ENCODE measurements around the gene PTPRN2.

The PTPRN2 gene

GRCh38 chr7:158108646-158109293 lies 478.9 kb downstream of the PTPRN2 start:
- Histone ChIP-seq H3K9ac (ENCODE audit: low read length) (no peak overlapping the region), H3K9me3 (ENCODE audit: control insufficient read depth, low read length) (no peaks in the 10 kb centered on the region), H3K4me3 (ENCODE audit: low read length) (no peak overlapping the region)

DNA sequence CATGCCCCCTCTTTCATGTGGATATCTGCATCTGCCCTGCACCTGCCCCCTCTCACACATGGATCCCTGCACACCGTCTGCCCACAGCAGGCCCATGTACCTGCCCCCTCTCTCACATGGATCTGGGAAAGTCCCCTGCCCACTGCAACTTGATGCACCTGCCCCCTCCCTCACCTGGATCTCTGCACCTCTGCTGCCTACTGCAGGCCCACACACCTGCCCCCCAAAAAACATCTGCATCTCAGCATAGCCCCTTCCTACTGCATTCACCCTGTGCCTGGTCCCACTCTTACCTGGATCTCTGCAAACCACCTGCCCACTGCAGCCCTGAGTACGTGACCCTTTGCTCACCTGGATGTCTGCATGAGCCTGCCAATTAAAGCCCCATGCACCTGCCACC lies 479.8 kb downstream of the PTPRN2 start:
- Histone ChIP-seq H3K4me3 (ENCODE audit: low read length) (no peak overlapping the region), H3K36me3 (ENCODE audit: control insufficient read depth, insufficient read depth, low read length) (no peaks in the 10 kb centered on the region), H3K27me3 (ENCODE audit: control insufficient read depth, insufficient read depth, low read length) (no peaks in the 10 kb centered on the region), H3K9me3 (ENCODE audit: control insufficient read depth, low read length) (no peaks in the 10 kb centered on the region), H3K4me1 (ENCODE audit: control insufficient read depth, insufficient read depth, low read length) (no peaks in the 10 kb centered on the region), H3K9ac (ENCODE audit: low read length) (no peak overlapping the region)

More at GRCh38 chr7:158108646-158109293, 478.9 kb downstream of the PTPRN2 start:
- Histone ChIP-seq H3K27me3 (ENCODE audit: control insufficient read depth, insufficient read depth, low read length) (no peaks in the 10 kb centered on the region), H3K4me1 (ENCODE audit: control insufficient read depth, insufficient read depth, low read length) (no peaks in the 10 kb centered on the region), H3K36me3 (ENCODE audit: control insufficient read depth, insufficient read depth, low read length) (no peaks in the 10 kb centered on the region)

DNA sequence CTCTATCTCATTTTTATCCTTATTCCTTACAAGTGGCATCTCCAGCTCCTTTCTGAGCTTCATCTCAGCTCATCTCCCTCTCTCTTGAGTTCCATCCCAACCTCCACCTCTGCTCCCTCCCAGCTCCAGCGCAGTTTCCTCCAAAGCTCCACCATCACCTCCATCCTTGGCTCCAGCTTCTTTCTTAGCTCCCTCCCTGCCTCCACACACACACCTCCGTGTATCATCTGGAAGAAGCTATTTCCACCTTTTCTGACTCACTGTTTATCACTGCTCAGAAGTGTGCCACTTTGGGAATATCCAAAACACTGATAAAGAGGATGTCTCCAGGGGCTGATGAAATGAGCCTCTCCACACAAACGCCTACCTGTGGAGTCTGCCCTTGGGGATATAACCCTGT lies 481.4 kb downstream of the PTPRN2 start:
- Histone ChIP-seq H3K4me3 (ENCODE audit: low read length) (no peak overlapping the region), H3K9ac (ENCODE audit: low read length) (no peak overlapping the region), H3K27me3 (ENCODE audit: control insufficient read depth, insufficient read depth, low read length) (no peaks in the 10 kb centered on the region), H3K4me1 (ENCODE audit: control insufficient read depth, insufficient read depth, low read length) (no peaks in the 10 kb centered on the region), H3K36me3 (ENCODE audit: control insufficient read depth, insufficient read depth, low read length) (no peaks in the 10 kb centered on the region), H3K9me3 (ENCODE audit: control insufficient read depth, low read length) (no peaks in the 10 kb centered on the region)

GRCh38 chr7:158103378-158103777 lies 484.2 kb downstream of the PTPRN2 start:
- no peak overlapping the region for H3K9ac ChIP-seq (ENCODE audit: low read length)
- no peak overlapping the region for H3K4me3 ChIP-seq (ENCODE audit: low read length)
- H3K4me1 ChIP-seq (ENCODE audit: control insufficient read depth, insufficient read depth, low read length), result no peaks in the 10 kb centered on the region
- H3K9me3 ChIP-seq (ENCODE audit: control insufficient read depth, low read length), result no peaks in the 10 kb centered on the region
- H3K27me3 ChIP-seq (ENCODE audit: control insufficient read depth, insufficient read depth, low read length), result no peaks in the 10 kb centered on the region
- no peaks in the 10 kb centered on the region for H3K36me3 ChIP-seq (ENCODE audit: control insufficient read depth, insufficient read depth, low read length)

DNA sequence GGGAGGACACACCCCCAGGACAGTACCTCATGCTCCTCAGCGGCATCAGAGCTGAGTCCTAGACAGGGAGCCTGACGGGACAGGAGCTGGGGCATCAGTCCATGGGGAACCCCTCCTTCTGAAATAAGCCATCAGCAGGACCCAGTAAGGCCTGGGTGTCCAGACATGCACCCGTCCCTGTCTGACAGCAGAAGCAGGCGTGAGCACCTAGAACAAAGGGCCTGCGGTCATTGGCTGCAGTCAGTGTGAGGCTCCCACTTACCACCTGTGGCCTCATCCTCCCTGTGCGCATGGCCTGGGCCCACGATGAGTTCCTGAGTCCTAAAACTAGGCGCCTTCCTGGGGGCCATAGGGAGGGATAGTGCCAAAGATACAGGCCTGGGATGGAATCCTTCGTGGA lies 484.7 kb downstream of the PTPRN2 start:
- H3K9ac ChIP-seq (ENCODE audit: low read length), result no peak overlapping the region
- H3K4me1 ChIP-seq (ENCODE audit: control insufficient read depth, insufficient read depth, low read length), result no peaks in the 10 kb centered on the region
- no peaks in the 10 kb centered on the region for H3K9me3 ChIP-seq (ENCODE audit: control insufficient read depth, low read length)
- H3K4me3 ChIP-seq (ENCODE audit: low read length), result no peak overlapping the region
- H3K36me3 ChIP-seq (ENCODE audit: control insufficient read depth, insufficient read depth, low read length), result no peaks in the 10 kb centered on the region
- H3K27me3 ChIP-seq (ENCODE audit: control insufficient read depth, insufficient read depth, low read length), result no peaks in the 10 kb centered on the region

DNA sequence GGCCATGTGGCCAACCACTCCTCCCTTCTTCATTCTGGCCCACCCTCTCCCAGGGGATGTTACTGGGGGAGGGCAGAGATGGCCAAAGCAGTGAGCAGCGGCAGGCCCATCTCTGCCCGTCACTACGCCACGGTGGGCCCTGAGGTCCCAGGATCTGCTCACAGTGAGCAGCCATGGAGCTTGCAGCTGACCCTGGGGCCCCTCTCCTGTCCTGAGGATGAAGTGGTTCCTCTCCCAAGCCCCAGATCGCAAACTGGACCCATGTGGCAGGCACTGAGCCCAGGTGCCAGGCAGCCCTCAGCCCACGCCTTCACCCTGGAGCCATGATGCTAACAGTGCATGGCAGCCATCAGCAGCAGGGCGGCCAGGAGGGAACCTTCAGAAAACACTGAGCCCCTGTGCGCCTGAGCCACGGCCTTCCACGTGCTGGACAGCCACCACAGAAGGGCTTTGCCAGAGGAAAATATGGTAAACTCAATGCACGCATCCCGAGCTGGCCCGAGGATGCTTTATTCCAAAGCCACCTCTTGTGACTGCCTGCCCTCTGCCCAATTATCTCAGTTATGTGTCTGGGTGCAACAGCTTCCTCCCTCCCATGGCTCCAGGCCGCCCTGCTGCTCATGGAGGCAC lies 485.7 kb downstream of the PTPRN2 start:
- Histone ChIP-seq H3K4me1 (ENCODE audit: control insufficient read depth, insufficient read depth, low read length) (no peaks in the 10 kb centered on the region), H3K4me3 (ENCODE audit: low read length) (no peak overlapping the region), H3K9me3 (ENCODE audit: control insufficient read depth, low read length) (no peaks in the 10 kb centered on the region), H3K36me3 (ENCODE audit: control insufficient read depth, insufficient read depth, low read length) (no peaks in the 10 kb centered on the region), H3K27me3 (ENCODE audit: control insufficient read depth, insufficient read depth, low read length) (no peaks in the 10 kb centered on the region), H3K9ac (ENCODE audit: low read length) (no peak overlapping the region)

- no peaks in the 10 kb centered on the region for H3K9me3 ChIP-seq (ENCODE audit: control insufficient read depth, low read length)
- no peak overlapping the region for H3K4me3 ChIP-seq (ENCODE audit: low read length)
- no peaks in the 10 kb centered on the region for H3K4me1 ChIP-seq (ENCODE audit: control insufficient read depth, insufficient read depth, low read length)
- H3K36me3 ChIP-seq (ENCODE audit: control insufficient read depth, insufficient read depth, low read length), result no peaks in the 10 kb centered on the region
- no peak overlapping the region for H3K9ac ChIP-seq (ENCODE audit: low read length)
- H3K27me3 ChIP-seq (ENCODE audit: control insufficient read depth, insufficient read depth, low read length), result no peaks in the 10 kb centered on the region
These were observed 489.2 kb downstream of the PTPRN2 start for GRCh38 chr7:158098125-158099030.

DNA sequence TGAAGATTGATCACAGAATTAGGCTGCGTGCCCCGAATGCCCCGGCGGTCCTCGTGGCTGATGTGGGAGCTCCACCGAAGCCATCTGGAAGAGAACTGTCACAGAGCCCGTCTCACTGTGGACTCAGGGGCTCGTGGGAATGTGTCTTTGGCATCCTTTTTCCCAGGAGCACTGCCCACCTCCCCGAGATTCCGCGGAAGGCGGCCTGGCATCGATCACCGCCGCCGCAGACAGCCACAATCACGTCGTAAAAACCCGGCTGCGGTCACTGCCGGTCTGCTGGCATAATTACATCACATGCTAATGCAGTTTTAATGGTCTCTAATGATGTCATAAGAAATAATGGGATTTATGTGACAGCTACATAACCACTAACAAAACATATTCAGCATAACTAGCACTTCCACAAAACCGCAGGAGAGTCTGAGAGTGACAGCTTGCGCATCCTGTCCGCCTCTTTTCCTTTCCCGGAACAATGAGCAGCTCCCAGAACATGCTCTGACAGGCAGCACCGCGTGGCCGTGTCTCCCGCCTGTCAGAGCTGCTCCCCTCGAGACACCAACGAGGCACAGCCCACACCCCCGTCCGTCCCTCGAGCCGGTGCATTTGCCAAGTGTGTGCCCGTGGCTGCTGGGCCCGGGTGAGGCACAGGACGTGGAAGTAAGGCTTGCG lies 490.0 kb downstream of the PTPRN2 start:
- Histone ChIP-seq H3K36me3 (ENCODE audit: control insufficient read depth, insufficient read depth, low read length) (no peaks in the 10 kb centered on the region), H3K9me3 (ENCODE audit: control insufficient read depth, low read length) (no peaks in the 10 kb centered on the region), H3K4me3 (ENCODE audit: low read length) (no peak overlapping the region), H3K4me1 (ENCODE audit: control insufficient read depth, insufficient read depth, low read length) (no peaks in the 10 kb centered on the region), H3K9ac (ENCODE audit: low read length) (no peak overlapping the region), H3K27me3 (ENCODE audit: control insufficient read depth, insufficient read depth, low read length) (no peaks in the 10 kb centered on the region)

DNA sequence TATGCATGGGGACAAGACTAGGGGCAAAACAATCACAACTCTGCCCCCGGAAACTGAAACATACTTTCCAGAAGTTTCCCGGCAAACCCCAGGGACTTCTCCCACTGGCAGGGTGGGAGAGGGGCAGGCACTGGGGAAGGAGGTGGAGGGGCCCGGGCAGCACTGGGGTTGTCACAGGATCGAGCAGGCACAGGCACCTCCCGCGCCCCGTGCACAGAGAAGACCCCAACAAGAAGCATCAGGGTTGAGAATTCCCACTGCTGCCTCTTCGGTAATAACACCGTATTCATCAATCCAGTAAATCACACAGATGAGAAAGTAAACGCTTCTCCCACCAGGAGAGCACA lies 490.5 kb downstream of the PTPRN2 start:
- Histone ChIP-seq H3K27me3 (ENCODE audit: control insufficient read depth, insufficient read depth, low read length) (no peaks in the 10 kb centered on the region), H3K36me3 (ENCODE audit: control insufficient read depth, insufficient read depth, low read length) (no peaks in the 10 kb centered on the region), H3K9me3 (ENCODE audit: control insufficient read depth, low read length) (no peaks in the 10 kb centered on the region), H3K9ac (ENCODE audit: low read length) (no peak overlapping the region), H3K4me3 (ENCODE audit: low read length) (no peak overlapping the region), H3K4me1 (ENCODE audit: control insufficient read depth, insufficient read depth, low read length) (no peaks in the 10 kb centered on the region)

GRCh38 chr7:158096582-158096981 lies 491.0 kb downstream of the PTPRN2 start:
- H3K9me3 ChIP-seq (ENCODE audit: control insufficient read depth, low read length), result no peaks in the 10 kb centered on the region
- no peaks in the 10 kb centered on the region for H3K4me1 ChIP-seq (ENCODE audit: control insufficient read depth, insufficient read depth, low read length)
- no peak overlapping the region for H3K9ac ChIP-seq (ENCODE audit: low read length)
- no peaks in the 10 kb centered on the region for H3K36me3 ChIP-seq (ENCODE audit: control insufficient read depth, insufficient read depth, low read length)
- no peak overlapping the region for H3K4me3 ChIP-seq (ENCODE audit: low read length)
- no peaks in the 10 kb centered on the region for H3K27me3 ChIP-seq (ENCODE audit: control insufficient read depth, insufficient read depth, low read length)

DNA sequence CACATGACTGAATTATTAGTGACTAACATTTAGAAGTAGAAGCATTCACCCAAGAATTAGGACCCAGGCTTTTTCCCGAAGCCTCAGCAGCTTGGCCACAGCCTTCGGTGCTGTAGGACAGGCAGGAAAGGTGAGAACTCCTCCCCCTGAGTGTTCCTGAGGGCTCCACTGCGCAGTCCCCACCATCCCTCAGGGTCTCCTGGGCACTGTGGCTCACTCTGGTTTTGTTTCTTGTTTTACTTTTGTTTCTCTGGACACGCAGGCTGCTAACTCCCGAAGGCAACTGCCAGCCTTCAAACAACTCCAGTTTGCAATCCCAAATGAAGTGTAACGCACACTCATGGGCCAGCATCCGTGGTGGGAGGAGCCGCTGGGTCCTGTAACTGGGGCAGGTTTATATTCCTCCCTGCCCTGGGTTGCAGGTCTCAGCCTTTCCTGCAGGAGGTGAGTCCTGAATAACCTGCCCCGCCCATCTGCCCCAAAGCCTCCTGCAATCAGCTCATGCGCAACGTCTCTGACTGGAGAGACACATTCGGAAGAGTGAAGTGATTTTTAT lies 492.9 kb downstream of the PTPRN2 start:
- Histone ChIP-seq H3K27me3 (ENCODE audit: control insufficient read depth, insufficient read depth, low read length) (no peaks in the 10 kb centered on the region), H3K4me1 (ENCODE audit: control insufficient read depth, insufficient read depth, low read length) (no peaks in the 10 kb centered on the region), H3K9me3 (ENCODE audit: control insufficient read depth, low read length) (no peaks in the 10 kb centered on the region), H3K4me3 (ENCODE audit: low read length) (no peak overlapping the region), H3K36me3 (ENCODE audit: control insufficient read depth, insufficient read depth, low read length) (no peaks in the 10 kb centered on the region), H3K9ac (ENCODE audit: low read length) (no peak overlapping the region)

Data from mucosa of stomach (tissue), 1 donor.